Central memory CD8-positive, alpha-beta T cell (primary cell): ENCODE results near the gene MACROH2A2.
A peak's percentile ranks its signal among the peaks of the same experiment; 100 is the strongest.
"Not testable (repeated sequence)": the region's sequence is repeated elsewhere in the genome, so short reads cannot be mapped to it uniquely, and the experiment has no call there.

Source experiments
- ATAC-seq: fragments of 150-1000 bp; cut with Tn5 transposase; replicated peaks from 2 replicates; pipeline ENCODE4 v1.10.0; 2022; ENCODE audit warnings: mild to moderate bottlenecking, moderate FRiP score, moderate number of reproducible peaks; ENCODE audit not compliant: poor library complexity, severe bottlenecking; ENCODE audit errors: extremely low read depth
- DNase-seq, 2 donors: peaks; one replicate each; pipeline ENCODE4 v3.0.0; 2021; ENCODE audit warnings: low spot score in 2 of 2
- H3K27ac Mint-ChIP-seq: one replicate; pipeline ENCODE4 v1.8.0; 2022; ENCODE audit warnings: low read depth, mild to moderate bottlenecking, moderate library complexity, mixed read lengths
- H3K27me3 Mint-ChIP-seq: one replicate; pipeline ENCODE4 v1.8.0; 2022; ENCODE audit warnings: mixed read lengths
- H3K36me3 Mint-ChIP-seq: one replicate; pipeline ENCODE4 v1.8.0; 2022; ENCODE audit warnings: mild to moderate bottlenecking, moderate library complexity, mixed read lengths; ENCODE audit not compliant: insufficient read depth
- H3K4me1 Mint-ChIP-seq: one replicate; pipeline ENCODE4 v1.8.0; 2022; ENCODE audit warnings: mixed read lengths
- H3K4me3 Mint-ChIP-seq: one replicate; pipeline ENCODE4 v1.8.0; 2022; ENCODE audit warnings: mild to moderate bottlenecking, moderate library complexity, mixed read lengths
- H3K9me3 Mint-ChIP-seq: one replicate; pipeline ENCODE4 v1.8.0; 2022; ENCODE audit warnings: mixed read lengths

The MACROH2A2 gene

DNA sequence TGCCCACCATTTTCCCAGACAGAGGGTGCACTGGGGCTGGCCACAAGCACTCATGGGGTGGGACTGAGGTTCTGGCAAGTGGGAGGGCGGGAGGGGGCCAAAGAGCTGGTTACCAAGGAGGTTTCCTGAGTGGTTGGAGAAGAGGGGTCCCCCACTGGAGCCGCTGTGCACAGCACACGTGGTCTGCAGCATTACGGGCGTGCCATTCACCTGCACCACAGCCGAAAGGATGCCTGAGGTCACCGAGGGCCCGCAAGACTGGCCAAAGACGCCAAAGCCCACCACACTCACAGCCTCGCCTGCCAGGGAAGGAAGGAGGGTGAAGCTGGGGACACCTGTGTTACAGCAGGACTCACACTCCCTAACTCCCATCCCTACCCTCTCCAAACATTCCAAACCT is 89.9 kb downstream of the MACROH2A2 start:
- H3K9me3 Mint-ChIP-seq: no peaks in the 10 kb centered on the region
- ATAC-seq (no peak), DNase-seq (no peak)
- H3K27me3 Mint-ChIP-seq: no peaks in the 10 kb centered on the region
- H3K36me3 Mint-ChIP-seq: peaks cover 17% of the 10 kb centered on the region
- H3K27ac Mint-ChIP-seq: no peak overlapping the region
- no peak overlapping the region for H3K4me3 Mint-ChIP-seq
- peaks cover 41% of the 10 kb centered on the region for H3K4me1 Mint-ChIP-seq

DNA sequence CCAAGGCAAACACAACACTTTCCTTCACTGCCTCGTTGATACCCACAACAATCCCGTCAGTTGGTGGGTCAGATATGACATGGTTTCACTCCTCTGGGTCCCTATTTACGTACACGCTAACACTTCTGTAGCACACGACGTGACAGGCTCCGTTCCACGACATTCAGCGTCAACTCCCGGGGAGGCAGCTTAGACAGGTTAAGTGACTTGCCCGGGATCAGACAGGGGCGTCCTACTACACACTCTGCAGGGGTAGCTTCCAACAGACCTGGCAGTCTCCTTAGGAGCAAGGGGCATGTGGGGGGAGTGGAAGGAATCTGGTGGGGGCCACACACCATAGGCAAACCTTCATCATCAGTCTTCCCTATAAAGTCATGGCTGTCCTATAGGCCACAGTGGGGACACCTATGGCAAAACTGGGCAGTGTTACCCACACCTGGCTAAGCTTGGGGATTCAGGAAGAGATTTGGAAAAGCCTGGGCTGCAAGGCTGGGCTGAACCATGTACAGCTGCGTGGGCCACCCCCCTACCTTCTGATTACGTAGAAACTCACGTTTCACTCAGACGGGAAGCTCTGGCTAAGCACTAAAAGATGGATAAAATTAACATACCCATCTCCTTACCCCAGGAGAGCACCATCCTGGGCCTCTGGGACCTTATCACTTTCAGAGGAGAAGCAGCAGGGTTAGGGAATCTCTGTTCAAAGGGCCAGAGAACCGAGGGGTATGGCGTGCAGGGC is 91.9 kb downstream of the MACROH2A2 start:
- Mint-ChIP-seq H3K4me1 (peaks cover 37% of the 10 kb centered on the region), H3K27ac (peak overlapping the region; percentile 91)

DNA sequence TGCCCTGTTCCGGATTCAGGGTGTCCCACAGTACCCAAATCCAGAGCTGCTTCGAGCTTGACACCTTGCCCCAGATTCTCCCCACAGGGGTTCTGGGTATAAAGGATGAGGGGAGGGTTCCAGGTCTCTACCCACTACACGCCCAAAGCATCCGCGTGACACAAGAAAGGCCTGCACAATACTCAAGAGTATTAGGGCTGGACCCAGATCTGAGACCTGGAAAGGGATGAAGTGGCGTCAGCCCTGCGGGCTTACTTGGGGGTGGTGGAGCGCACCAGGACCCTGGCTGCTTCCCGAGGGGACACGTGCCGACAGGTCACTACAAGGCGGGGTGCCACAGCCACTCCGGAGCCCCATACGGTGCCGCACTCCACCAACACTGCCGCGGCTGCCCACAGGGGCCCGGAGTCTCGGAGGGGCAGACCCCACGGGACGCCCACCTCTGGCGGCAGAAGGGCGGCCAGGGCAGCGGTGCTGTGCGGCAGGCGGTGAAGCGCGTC is 92.6 kb downstream of the MACROH2A2 start:
- Mint-ChIP-seq H3K27ac (peak overlapping the region; percentile 91), H3K27me3 (no peaks in the 10 kb centered on the region), H3K4me1 (peaks cover 42% of the 10 kb centered on the region), H3K36me3 (peaks cover 29% of the 10 kb centered on the region), H3K4me3 (peak overlapping the region; percentile 85), H3K9me3 (no peaks in the 10 kb centered on the region)
- ATAC-seq (no peak), DNase-seq (no peak)

More for the DNA sequence above, 91.9 kb downstream of the MACROH2A2 start:
- ATAC-seq (no peak), DNase-seq (no peak)
- Mint-ChIP-seq H3K9me3 (no peaks in the 10 kb centered on the region), H3K4me3 (peak overlapping the region; percentile 85), H3K36me3 (peaks cover 25% of the 10 kb centered on the region), H3K27me3 (no peaks in the 10 kb centered on the region)

DNA sequence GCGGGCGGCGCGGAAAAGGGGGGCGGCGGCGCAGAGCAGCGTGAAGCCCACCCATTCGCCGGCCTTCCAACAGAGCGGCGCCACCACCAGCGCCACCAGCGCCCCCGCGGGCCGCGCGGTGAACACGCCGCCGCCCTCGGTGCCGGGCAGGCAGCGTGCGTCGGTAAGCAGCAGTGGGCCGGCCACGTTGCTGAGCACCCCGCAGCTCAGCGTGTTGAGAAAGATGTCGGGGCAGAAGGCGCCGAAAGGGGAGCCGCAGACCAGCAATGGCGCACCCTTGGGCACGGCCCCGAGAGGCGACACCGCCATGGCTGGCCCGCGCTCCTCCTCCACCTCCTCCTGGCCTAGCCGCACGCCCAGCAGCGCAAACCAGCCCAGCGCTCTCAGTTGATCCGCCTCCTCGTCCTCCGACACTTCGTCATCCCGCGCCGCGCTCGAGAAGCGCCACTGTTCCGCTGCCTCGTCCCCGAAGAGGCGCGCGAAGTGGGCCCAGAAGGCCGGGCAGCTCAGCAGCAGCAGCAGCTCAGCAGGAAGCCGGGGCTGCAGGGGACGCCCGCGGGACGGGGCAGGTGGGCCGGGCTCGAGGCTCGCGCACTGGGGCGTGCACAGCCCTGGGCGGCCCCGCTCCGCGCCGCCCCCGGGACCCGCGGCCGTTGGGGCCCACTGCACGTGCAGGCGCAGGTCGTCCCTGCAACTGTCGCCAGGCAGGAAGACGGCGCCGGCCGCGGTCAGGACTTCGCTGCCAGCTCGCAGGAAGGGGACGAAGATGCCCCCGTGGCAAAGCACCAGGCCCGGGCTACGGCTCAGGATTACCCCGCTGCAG is 93.2 kb downstream of the MACROH2A2 start:
- H3K36me3 Mint-ChIP-seq: peaks cover 33% of the 10 kb centered on the region
- peak; percentile 62 to 69 for DNase-seq

DNA sequence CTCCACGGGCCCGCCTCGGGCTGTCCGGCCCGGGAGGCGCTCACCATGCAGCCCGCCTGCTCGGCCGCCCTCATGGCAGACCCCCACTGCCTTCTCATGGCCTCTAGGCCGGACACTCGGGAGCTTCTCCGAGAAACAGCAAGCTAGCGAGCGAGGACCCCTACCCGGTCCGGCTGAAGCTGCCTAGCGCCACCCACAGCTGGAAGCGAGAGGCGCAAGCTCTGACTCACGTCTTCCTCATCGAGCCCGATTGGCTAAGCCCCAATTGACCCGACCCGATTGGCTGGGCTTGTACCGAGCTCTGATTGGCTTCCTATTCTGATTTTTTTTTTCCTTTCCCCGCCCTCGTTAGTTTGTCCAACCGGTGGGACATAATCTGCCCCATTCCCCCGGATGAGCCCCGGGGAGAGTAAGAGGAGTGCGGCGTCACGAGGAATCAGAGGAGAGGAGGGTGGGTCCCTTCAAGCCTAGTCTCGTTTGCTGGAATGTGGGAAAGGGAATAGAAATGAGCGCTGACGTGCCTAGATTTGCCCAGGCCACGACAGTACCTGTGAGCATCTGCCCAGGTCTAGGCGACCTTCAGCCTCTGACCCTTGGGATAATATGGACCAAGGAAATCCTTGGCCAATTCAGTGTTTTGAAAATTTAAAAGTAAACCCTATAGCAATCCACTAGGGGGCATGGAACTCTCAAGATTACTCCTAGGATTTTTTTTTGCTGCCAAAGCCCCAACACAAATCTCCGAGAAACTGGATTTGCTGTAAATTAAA is 94.0 kb downstream of the MACROH2A2 start, which contains the start of gene TYSND1:
Gene TYSND1 (minus strand): TSS at position 212 of the 770 bp plus-strand sequence. CDS start 114 bp downstream, at position 98.
- H3K4me1 Mint-ChIP-seq: peaks cover 48% of the 10 kb centered on the region
- H3K4me3 Mint-ChIP-seq: peak within 1 kb of the TSS; percentile 85
- DNase-seq (peak; percentile 82 to 87), ATAC-seq (peak; percentile 81)
- peaks cover 37% of the 10 kb centered on the region for H3K36me3 Mint-ChIP-seq
- H3K9me3 Mint-ChIP-seq: no peaks in the 10 kb centered on the region
- H3K27me3 Mint-ChIP-seq: no peaks in the 10 kb centered on the region
- H3K27ac Mint-ChIP-seq: peak within 1 kb of the TSS; percentile 91

More for the DNA sequence above, 93.2 kb downstream of the MACROH2A2 start:
- H3K4me3 Mint-ChIP-seq: peak overlapping the region; percentile 85
- H3K27ac Mint-ChIP-seq: peak overlapping the region; percentile 91
- H3K27me3 Mint-ChIP-seq: no peaks in the 10 kb centered on the region
- peak; percentile 64 for ATAC-seq
- peaks cover 46% of the 10 kb centered on the region for H3K4me1 Mint-ChIP-seq
- no peaks in the 10 kb centered on the region for H3K9me3 Mint-ChIP-seq

DNA sequence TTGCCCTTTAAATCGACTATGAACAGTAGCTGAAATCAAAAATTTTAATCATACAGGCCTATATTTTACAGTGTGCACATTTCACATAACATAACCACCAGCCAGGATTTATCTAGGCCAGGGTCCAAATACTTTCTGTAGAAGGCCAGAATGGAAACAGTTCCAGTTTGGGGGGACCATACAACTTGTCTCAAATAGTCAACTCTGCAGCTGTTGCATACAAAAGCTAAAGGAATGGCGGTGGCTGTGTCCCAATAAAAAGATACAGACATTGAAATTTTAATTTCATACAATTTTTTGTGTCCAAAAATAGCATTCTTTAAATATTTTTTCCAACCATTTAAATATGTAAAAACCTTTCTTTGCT is 94.6 kb downstream of the MACROH2A2 start:
- H3K4me3 Mint-ChIP-seq: peak overlapping the region; percentile 85
- DNase-seq: no peak

DNA sequence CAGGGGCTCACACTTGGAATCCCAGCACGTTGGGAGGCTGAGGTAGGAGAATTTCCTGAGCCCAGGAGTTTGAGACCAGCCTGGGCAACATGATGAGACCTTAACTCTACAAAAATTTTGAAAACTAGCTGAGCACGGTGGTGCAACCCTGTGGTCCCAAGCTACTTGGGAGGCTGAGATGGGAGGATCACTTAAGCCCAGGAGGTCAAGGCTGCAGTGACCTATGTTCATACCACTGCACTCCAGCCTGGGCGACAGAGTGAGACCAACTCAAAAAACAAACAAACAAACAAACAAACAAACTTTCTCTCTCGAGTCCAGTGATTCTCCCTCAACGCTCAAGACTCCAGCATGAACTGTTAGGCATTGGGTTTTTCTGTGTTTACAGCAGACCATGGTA is 95.9 kb downstream of the MACROH2A2 start:
- H3K36me3 Mint-ChIP-seq: peaks cover 56% of the 10 kb centered on the region
- no peaks in the 10 kb centered on the region for H3K9me3 Mint-ChIP-seq
- DNase-seq (no peak), ATAC-seq (no peak)
- no peak overlapping the region for H3K4me3 Mint-ChIP-seq
- peaks cover 33% of the 10 kb centered on the region for H3K4me1 Mint-ChIP-seq
- no peaks in the 10 kb centered on the region for H3K27me3 Mint-ChIP-seq
- H3K27ac Mint-ChIP-seq: no peak overlapping the region

More for the DNA sequence above, 94.6 kb downstream of the MACROH2A2 start:
- no peaks in the 10 kb centered on the region for H3K9me3 Mint-ChIP-seq
- peaks cover 43% of the 10 kb centered on the region for H3K36me3 Mint-ChIP-seq
- no peak for ATAC-seq
- H3K27ac Mint-ChIP-seq: no peak overlapping the region
- no peaks in the 10 kb centered on the region for H3K27me3 Mint-ChIP-seq
- peaks cover 46% of the 10 kb centered on the region for H3K4me1 Mint-ChIP-seq

DNA sequence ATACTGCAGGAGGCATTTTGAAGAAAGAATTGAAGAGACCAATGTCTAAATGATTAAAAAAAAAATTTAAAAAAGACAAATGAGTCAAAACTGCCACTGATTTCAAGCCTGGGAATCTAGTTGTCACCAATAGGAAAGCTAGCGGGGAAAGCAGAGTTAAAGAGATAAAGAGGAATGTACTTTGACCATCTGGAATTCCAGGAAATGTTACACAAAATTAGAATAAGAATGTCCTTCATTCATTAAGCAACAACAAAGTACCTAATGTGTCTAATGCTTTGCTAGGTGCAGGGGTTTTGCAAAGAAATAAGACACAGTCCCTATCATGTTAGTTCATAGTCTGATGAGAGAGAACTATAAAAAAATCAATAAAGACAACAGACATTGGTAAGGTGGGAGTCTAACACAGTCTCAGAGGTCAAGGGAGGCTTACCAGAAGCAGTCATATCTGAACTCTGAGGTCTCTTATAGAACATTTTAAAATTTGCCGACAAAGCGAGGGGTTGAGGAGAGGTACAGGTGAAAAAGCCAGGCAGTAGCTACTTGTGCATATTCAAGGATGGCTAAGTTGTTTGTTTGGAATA is 102.7 kb downstream of the MACROH2A2 start:
- DNase-seq (no peak), ATAC-seq (no peak)
- Mint-ChIP-seq H3K27me3 (no peaks in the 10 kb centered on the region), H3K9me3 (no peaks in the 10 kb centered on the region), H3K36me3 (peaks cover 83% of the 10 kb centered on the region), H3K4me1 (peaks cover 32% of the 10 kb centered on the region), H3K27ac (no peak overlapping the region), H3K4me3 (no peak overlapping the region)

DNA sequence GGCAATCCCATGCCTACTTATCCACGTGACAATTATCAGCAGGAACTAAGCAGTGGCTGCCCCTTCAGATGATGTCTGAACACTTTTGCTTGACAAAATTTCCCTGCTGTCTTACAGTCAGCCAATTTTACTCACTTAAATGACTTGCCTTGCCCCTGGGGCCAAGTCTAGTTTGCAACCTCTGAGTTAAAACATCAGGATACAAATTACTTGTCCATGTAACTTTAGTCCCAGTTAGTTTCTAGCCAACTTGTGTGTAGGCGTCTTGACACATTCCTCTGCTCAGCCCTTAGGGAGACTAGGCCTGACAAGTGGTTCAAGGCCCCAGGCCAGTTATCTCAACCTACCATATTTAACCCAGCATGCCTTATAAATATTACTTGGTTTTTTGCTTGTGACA is 105.5 kb downstream of the MACROH2A2 start:
- Mint-ChIP-seq H3K36me3 (peaks cover 77% of the 10 kb centered on the region), H3K4me3 (no peak overlapping the region), H3K27ac (no peak overlapping the region), H3K4me1 (peaks cover 51% of the 10 kb centered on the region), H3K27me3 (no peaks in the 10 kb centered on the region), H3K9me3 (no peaks in the 10 kb centered on the region)
- no peak for DNase-seq
- no peak for ATAC-seq

DNA sequence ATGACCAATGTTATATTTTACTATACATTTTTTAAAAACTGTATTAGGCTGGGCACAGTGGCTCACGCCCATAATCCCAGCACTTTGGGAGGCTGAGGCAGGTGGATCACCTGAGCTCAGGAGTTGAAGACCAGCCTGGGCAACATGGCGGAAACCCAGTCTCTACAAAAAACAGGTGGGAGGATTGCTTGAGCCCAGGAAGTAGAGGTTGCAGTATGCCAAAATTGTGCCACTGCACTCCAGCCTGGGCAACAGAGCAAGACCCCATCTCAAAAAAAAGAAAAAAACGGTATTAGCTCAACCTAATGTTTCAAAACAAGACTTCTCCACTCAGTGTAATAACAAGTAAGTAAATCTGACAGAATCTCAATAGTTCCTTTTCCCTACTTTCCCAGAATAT is 106.7 kb downstream of the MACROH2A2 start:
- H3K27me3 Mint-ChIP-seq, ATAC-seq, H3K27ac Mint-ChIP-seq, H3K9me3 Mint-ChIP-seq, DNase-seq, H3K4me3 Mint-ChIP-seq: not testable (repeated sequence)
- Mint-ChIP-seq H3K36me3 (peaks cover 70% of the 10 kb centered on the region), H3K4me1 (peaks cover 64% of the 10 kb centered on the region)

DNA sequence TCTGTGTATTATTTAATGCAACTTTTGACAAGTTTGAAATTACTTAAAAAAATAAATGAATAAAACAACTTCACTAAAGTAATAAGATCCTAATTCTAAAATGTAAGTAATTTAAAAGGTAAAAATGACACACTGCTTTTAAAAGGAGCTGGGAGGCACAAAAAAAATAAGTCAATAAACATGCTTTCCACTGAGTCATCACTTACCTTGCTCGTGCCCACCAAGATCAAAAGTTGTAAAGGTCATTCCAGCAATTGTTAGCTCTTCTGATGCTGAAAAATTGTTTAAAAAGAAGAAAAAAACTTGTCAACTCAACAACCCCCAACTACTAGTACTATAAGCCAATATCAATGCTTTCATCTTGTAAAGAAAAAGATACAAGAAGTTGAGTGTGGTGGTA is 108.2 kb downstream of the MACROH2A2 start:
- Mint-ChIP-seq H3K4me3 (no peak overlapping the region), H3K36me3 (peaks cover 60% of the 10 kb centered on the region), H3K9me3 (no peaks in the 10 kb centered on the region), H3K27me3 (no peaks in the 10 kb centered on the region), H3K27ac (no peak overlapping the region), H3K4me1 (peaks cover 67% of the 10 kb centered on the region)
- ATAC-seq (no peak), DNase-seq (no peak)
